Astrocyte of the cerebellum (primary cell): ENCODE data around the gene NRARP.

ENCODE experiments used
- DNase-seq: peaks from one replicate; pipeline ENCODE4 v3.0.0-alpha.2; 2011; ENCODE audit warnings: low read depth
- H3K4me3 ChIP-seq: 2 replicates; pipeline ENCODE4 v1.5.1; 2011; ENCODE audit warnings: mild to moderate bottlenecking, low read depth, low read length, moderate library complexity
- CTCF ChIP-seq: IDR thresholded peaks from 2 replicates; pipeline ENCODE4 v1.5.1; 2012; ENCODE audit warnings: low read length, low read depth, moderate library complexity, mild to moderate bottlenecking; ENCODE audit errors: missing control alignments
- in situ Hi-C: cut with HindIII; loops from 2 replicates; pipeline ENCODE4 v1.10.0; 2017; ENCODE audit warnings: low sequenced_read_pairs

NRARP gene

GRCh38 chr9:137317718-137318511 lies 15.8 kb upstream of the NRARP start:
- in situ Hi-C loops: no loop called here
- H3K4me3 ChIP-seq: no peak overlapping the region
- DNase-seq: no peak
- no peak for TF ChIP-seq CTCF

DNA sequence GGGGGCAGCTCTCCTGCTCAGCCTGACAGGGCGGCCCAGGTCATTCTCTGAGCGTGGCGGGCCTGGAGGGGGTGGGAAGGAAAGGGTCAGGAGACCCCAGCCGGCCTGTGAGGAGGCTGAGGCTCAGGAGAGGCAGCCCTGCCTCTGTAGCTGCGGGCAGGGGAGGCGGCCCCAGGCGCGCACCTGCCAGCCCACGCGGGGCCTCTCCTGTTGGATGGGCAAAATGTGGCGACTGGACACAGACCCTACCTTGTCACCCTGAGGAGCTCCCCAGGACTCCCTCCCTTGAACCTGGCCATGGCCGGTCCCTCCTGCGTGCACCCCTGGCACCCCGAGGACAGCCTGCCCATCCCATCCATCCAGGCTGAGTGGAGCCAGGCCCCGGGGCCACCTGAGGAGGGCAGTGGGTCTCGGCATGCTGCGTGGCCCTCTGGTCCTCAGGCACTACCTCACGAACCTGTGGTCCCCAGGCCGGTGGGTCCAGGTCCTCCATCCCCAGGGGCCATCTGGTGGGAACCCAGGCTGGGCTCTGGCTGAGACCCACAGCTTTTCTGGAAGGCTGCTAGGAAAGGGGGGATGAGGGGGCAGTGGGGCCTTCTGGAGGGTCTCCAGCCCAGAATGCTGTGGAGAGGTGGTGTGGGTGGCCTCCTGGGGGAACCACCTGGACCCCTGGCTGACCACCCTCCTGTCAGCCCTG lies 15.1 kb upstream of the NRARP start:
- in situ Hi-C loops: no loop called here
- no peak for TF ChIP-seq CTCF
- H3K4me3 ChIP-seq: no peak overlapping the region
- no peak for DNase-seq

- H3K4me3 ChIP-seq: no peak overlapping the region
- no peak for TF ChIP-seq CTCF
- in situ Hi-C loops: no loop called here
- DNase-seq: no peak
These were observed 14.2 kb upstream of the NRARP start for GRCh38 chr9:137316012-137316981.

DNA sequence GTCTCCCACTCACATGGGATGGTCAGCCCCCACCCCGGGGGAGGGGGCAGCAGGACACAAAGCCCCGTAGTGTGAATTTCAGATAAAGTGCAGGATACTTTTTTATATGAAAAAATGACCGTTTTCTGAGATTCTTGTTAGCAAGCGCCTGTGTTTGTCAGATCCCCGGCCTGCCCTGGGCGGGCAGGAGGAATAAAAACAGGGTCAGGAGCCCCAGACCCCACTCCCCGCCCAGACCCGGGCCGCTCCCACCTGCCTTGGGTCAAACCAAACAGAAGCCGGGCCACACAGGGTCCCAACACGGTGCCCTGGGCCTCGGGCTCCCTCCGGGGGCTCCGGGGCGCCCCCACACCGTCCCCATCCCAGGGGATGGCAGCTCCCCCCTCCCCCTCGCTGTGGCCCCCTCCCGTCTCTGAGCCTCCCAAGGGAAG lies 13.5 kb upstream of the NRARP start:
- no peak for DNase-seq
- no peak overlapping the region for H3K4me3 ChIP-seq
- no peak for TF ChIP-seq CTCF
- in situ Hi-C loops: no loop called here

DNA sequence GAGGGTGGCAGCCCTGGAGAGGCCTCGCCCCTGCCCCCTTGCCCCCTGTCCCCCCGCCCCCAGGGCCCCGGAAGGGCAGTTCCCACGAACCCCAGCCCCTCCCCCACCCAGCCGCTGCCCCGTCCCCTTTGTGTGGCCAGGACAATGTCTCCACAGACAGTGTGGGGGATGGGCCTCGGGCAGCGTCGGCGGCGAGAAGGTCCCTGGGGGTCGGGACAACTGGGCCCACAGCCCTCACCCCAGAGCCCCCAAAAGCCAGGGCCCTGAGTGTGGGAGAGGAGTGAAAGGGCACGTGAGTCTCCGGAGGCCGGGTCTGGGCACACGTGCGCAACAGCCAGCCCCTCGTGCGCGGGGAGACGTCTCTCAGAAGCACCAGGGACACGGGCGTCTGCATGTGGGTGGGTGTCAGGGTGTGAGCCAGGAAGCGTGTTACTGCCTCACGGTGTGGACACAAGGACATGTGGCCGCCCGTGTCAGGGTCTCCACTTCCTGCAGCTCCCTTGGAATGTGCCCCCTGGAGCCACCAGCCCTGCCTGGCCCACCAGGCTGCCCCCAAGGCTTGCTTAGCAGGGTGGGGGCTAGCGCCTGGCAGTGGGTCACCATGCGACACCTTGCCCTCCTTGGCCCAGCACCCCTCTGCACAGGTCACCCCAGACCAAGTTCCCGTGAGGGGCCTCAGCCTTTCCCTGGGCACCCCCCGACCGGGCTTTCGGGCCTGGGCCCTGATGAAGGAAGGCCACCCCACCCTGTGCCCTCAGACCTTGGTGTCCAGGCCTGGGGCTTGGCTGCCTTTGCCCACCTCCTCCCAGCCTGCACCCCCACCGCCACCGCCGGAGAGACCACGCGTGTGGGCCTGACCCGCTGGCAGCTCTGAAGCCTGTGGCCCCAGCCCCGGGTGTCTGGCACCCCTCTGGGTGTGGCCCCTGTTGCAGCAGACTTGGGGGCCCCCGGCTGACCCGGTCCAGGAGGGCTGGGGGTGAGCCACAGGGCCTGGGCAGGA lies 12.8 kb upstream of the NRARP start:
- no peak overlapping the region for H3K4me3 ChIP-seq
- no peak for TF ChIP-seq CTCF
- in situ Hi-C loops: loop anchor here (5.0 kb wide), 1 partner anchor 102 kb away; no protein-coding TSS in a partner anchor
- DNase-seq: no peak
